B cell (primary cell): ENCODE results near the gene CEP295NL.

ENCODE experiments used
- EZH2 ChIP-seq: IDR thresholded peaks from 2 replicates; pipeline ENCODE4 v1.6.1; 2012; ENCODE audit warnings: borderline replicate concordance, low read depth, mild to moderate bottlenecking, moderate library complexity, low read length; ENCODE audit not compliant: insufficient read depth, poor library complexity, severe bottlenecking
- TF ChIP-seq, protein P1 (sequence below): fragments of 200-600 bp; IDR thresholded peaks from one replicate; pipeline ENCODE4 v1.8.0; 2022; ENCODE audit warnings: antibody characterized with exemption, mild to moderate bottlenecking

DNA sequence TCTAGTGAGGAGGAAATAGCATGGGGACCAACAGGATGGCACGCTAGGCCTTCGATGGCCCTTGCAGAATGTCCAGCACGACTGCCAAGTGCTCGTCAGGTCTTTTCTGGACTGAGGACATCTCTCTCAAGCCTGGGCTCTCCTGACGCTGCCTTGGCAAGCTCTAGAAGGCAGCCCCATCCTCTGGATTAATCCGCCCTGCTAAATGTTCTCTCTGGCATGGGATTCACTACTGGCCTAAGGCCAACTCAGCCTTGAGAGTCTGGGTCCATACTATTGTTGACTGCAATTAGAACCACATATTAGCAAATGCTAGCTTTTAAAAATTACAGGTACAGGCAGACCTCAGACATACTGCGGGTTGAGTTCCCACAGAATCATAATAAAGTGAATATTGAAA lies 2.5 kb upstream of the CEP295NL start:
- TF ChIP-seq, protein P1, sequence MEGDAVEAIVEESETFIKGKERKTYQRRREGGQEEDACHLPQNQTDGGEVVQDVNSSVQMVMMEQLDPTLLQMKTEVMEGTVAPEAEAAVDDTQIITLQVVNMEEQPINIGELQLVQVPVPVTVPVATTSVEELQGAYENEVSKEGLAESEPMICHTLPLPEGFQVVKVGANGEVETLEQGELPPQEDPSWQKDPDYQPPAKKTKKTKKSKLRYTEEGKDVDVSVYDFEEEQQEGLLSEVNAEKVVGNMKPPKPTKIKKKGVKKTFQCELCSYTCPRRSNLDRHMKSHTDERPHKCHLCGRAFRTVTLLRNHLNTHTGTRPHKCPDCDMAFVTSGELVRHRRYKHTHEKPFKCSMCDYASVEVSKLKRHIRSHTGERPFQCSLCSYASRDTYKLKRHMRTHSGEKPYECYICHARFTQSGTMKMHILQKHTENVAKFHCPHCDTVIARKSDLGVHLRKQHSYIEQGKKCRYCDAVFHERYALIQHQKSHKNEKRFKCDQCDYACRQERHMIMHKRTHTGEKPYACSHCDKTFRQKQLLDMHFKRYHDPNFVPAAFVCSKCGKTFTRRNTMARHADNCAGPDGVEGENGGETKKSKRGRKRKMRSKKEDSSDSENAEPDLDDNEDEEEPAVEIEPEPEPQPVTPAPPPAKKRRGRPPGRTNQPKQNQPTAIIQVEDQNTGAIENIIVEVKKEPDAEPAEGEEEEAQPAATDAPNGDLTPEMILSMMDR, result no peak
- TF ChIP-seq EZH2, result no peak
